GM13977 (cell line): ENCODE data around the gene CAMTA1.
A peak's percentile ranks its signal among the peaks of the same experiment; 100 is the strongest.

Source experiments
- DNase-seq: peaks from one replicate; pipeline ENCODE4 v3.0.0; 2012; ENCODE audit warnings: low spot score
- CTCF ChIP-seq: IDR thresholded peaks from 2 replicates; pipeline ENCODE4 v1.5.1; 2012; ENCODE audit warnings: mild to moderate bottlenecking, control low read depth; ENCODE audit not compliant: insufficient read depth; ENCODE audit errors: extremely low read depth, missing control alignments
- in situ Hi-C: fragments of 300-500 bp; cut with MboI; formaldehyde crosslinking; loops from one replicate; pipeline ENCODE4 v1.12.0; 2022; ENCODE audit warnings: low sequenced_read_pairs, low pct_unique_long_range_greater_than_20kb, mixed read lengths, inconsistent platforms; ENCODE audit not compliant: unreplicated experiment

Gene CAMTA1

DNA sequence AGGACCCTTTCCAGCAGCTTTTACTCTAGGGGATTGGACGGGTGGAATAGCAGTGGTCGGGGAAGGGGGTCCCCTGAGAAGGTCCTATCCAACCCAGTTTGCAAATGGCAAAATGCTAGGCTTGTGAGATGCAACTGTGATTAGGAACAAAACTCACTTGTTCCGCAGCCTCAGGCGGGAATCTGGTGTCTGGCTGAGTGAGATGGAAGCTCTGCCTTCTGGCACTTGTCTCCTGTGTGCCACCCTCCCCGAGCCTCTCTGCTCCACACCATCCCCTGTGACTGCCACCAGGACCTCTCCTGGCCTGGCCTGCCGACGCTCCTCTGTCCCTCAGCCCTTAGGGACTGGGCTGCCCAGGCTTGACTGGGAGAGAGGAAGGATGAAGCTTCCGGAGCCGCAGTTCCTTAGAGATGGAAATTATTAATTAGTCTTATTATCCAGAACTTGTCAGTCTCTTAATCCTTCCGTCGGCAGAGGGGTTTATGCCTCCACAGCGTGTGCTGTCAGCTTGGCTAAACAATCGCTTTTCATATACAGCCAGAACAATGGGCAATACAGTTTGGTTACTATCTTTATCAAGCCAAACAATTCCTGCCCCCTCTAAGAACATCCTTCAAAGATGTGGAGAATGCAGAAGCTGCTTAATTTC is 693.0 kb downstream of the CAMTA1 start:
- DNase-seq, result no peak
- TF ChIP-seq CTCF, result no peak
- in situ Hi-C loops, result no loop called here

DNA sequence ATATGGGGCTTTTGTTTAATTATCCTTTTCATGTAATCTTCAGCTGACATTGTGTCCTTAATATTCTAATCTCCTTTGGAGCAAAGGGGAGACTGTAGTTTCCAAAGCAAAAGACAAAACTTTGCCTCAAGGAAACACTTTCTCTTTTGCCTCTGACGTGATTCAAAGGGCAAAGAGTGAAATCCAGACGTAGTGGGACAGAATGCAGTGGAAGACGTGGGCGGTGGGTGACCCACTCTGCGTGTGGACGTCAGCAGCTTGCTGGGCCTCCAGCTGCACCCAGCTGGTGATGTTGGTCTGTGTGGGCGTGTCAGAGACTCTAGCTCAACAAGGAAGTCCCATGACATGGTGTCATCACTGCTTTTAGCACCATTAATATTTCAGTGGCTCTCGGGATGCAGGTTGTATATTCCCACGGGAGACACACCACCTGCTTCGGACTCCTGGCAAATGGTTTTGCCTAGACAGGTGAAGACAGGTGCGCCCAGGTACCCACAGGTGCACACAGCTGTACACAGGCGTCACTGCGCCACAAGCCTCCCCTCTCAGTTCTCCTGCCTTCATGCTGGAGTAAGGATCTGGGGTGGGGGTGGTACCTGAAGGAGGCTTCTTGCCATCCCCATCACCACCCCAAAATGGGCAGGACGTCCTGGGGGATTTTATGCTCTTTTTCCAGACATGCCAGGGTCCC is 693.7 kb downstream of the CAMTA1 start:
- no peak for TF ChIP-seq CTCF
- DNase-seq, result peak; percentile 61
- in situ Hi-C loops, result no loop called here

- in situ Hi-C loops, result no loop called here
- no peak for TF ChIP-seq CTCF
- no peak for DNase-seq
Measured at GRCh38 chr1:7479571-7479970, 694.3 kb downstream of the CAMTA1 start.

DNA sequence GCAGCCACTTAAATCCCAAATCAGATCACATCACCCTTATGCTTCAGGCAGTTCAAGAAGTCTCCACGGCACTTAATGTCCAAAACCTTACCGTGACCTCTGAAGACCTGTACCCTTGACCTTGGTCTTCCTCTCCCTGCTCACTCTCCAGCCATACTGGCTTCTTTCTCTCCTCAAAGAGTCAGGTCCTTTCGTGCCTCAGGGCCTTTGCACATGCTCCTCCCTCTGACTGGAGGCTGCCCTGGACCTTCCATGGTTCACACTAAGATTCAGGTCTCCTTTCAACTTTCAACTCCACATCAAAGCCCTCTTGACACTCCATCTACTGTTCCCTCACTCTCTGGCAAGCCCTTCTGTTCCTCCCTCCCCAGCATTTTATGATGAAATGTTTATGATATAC is 695.9 kb downstream of the CAMTA1 start:
- no peak for DNase-seq
- TF ChIP-seq CTCF, result no peak
- in situ Hi-C loops, result no loop called here

- DNase-seq, result no peak
- in situ Hi-C loops, result no loop called here
- no peak for TF ChIP-seq CTCF
Measured at GRCh38 chr1:7482077-7482476, 696.8 kb downstream of the CAMTA1 start.

- no peak for TF ChIP-seq CTCF
- DNase-seq, result no peak
- in situ Hi-C loops, result no loop called here
Measured at GRCh38 chr1:7482772-7483495, 697.7 kb downstream of the CAMTA1 start.
